Daoy (cell line): ENCODE measurements around the gene CRYBB3. TPM values are rescaled to one million over a fixed set of nuclear protein-coding genes. Genes with fewer than 3 reads are reported as not detected.
"Not testable (repeated sequence)": the region's sequence is repeated elsewhere in the genome, so short reads cannot be mapped to it uniquely, and the experiment has no call there.

ENCODE experiments used
- DNase-seq: peaks from one replicate; pipeline ENCODE4 v3.0.0-alpha.2; 2015; ENCODE audit warnings: low read depth
- total RNA-seq: library from RNA; depleted of rRNA; stranded (reverse); fragments of >200 nt; shearing (Covaris generic); gene quantifications from 2 replicates; pipeline ENCODE4 v1.2.3, GENCODE V29; 2014

The CRYBB3 gene
- total RNA-seq, 1 experiment from 2014 or later: not detected

DNA sequence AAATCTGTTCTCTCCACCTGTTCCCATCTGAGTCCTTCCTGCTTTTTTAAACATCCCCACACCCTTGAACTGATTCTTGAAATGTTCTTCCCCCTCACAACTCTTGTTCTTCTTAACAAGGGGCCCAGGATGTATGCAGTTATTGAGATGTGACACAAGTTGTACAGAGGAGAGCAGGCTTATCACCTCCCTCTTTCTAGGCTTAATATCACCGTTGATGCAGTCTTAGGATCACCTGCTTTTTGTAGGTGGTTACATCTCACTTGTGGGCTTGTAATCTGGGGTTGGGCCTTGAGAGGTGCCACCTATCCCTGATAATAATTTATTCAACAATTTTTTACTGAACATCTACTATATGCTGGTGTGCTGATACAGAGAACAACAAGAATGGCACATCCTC is 6.2 kb downstream of the CRYBB3 start:
- no peak for DNase-seq

DNA sequence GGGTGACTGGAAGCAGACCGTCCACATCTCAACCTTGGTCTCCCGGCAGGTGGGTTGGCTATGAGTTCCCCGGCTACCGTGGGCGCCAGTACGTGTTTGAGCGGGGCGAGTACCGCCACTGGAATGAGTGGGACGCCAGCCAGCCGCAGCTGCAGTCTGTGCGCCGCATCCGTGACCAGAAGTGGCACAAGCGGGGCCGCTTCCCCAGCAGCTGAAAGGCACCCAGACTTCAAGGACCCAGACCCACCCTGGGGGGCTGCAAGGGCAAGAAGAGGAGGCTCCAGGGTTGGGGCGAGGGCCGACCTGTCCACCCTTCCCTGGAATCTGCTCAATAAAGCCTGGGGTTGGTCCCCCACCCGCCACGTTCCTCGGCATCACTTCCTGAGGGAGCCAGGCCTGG is 7.3 kb downstream of the CRYBB3 start:
- DNase-seq: no peak

DNA sequence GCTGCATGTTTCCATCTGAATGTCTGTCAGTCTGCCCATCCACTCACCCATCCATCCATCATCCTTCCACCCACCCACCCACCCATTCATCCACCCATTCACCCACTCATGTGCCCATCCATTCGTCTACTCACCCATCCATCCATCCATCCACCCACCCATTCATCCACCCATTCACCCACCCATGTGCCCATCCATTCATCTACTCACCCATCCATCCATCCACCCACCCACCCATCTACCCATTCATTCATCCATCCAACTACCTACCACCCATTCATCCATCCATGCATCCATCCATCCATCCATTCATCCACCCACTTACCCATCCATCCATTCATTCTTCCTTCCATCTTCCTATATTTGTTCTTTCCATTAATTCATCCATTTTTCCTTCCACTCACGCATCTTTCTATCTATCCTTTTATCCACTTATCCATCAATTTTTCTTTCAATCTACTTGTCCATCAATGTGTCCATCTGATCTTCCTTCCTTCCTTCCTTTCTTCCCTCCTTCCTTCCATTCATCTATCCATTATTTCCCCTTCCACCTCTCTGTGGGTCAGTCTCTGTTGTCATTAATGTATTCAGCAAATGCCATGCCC is 8.0 kb downstream of the CRYBB3 start:
- DNase-seq: no peak

DNA sequence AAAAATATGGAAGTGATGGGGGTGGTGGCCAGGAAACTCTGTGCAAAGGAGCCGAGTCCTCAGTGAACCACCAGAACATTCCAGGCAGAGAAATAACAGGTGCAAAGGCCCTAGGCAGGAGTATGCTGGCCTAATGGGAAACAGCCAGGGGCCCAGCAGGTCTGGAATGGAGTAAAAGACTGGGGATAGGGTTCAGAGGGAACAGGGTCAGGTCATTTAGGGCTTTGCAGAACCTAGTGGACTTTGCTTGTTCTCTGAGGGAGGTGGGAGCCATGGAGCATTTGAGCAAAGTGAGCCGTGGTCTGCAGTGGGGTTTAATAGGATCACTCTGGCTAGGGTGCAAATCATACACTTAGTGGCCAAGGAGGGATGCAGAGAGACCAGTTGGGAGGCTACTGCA is 8.7 kb downstream of the CRYBB3 start:
- no peak for DNase-seq

DNA sequence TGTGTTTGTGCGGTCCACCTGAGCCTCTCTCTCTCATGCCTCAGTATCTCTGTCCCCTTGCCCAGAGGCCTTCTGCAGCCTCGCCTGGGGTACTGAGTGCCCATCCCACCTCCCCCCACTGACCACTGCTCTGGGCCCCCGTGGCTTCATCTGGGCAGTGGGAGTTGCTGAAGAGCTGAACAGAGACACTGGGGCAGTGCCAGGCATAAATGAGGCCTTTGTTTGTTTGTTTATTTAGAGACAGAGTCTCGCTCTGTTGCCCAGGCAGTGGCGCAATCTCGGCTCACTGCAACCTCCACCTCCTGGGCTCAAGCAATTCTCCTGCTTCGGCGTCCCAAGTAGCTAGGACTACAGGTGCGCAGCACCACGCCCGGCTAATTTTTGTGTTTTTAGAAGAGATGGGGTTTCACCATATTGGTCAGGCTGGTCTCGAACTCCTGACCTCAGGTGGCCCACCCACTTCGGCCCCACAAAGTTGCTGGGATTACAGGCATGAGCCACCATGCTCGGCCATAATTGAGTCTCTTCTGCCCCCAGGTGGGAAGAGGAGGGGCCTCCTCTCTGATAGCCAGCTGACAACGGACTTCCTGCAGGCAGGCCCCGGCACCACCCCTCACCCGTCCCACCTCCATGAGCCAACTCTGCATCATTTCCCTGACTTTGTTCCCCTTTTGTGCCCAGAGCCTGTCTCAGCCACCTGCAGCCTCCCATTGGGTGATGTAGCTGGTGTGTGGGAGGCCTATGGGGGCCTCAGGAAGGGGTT is 9.3 kb downstream of the CRYBB3 start:
- no peak for DNase-seq

DNA sequence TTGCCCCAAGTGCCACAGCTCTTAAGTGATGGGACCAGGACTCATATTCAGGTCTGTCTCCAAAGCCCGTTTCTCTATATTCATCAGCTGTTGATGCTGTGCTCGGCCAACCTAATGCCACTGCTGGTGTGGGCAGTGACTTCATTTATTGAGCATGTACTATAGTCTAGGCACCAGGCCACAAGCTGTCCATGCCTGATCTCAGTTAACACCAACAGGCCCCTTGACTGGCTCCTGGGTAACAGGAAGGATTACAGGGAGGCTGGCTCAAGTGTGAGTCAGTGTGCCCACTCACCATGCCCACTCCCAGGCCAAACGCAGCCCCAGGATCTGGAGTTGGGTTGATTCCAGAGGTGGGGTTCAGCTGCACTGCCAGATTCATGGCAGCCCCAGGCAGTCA is 11.1 kb downstream of the CRYBB3 start:
- DNase-seq: no peak

DNA sequence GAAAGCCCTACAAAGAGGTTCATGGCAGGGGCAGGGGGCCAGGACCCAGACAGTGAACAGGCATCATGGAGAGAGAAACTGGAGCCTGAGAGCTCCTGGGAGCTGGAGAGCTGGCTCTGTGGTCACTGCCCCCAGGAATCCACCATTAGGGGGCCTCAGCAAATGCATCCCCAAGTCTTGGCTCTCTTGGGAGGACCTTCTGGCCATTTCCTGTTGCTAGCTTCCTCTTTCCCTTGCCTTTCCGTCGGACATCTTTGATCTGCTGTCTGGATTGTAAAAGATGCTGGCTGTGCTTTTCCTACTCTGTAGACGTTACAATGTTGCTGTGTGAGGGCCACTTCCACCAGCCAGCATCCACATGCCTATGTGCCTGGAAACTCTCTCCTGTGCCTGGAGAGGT is 12.7 kb downstream of the CRYBB3 start:
- no peak for DNase-seq

DNA sequence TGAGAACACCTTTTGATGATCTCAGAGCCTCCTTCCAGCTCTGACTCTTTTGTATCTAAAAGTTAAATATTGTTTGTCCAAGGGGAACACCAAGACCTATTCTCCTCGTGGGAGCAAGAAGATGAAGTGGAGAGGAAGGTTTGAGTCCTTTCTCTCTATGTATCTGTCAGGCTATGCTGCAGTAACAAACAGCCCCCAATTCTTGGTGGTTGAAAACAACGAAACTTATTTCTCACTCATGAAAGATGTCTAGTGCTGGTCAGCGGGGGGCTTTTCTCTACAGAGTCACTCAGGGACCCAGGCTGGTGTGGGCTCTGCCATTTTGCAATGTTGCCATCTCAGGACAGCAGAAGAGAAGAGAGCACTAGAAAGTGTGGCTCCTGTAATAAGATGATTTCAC is 13.6 kb downstream of the CRYBB3 start:
- DNase-seq: no peak

DNA sequence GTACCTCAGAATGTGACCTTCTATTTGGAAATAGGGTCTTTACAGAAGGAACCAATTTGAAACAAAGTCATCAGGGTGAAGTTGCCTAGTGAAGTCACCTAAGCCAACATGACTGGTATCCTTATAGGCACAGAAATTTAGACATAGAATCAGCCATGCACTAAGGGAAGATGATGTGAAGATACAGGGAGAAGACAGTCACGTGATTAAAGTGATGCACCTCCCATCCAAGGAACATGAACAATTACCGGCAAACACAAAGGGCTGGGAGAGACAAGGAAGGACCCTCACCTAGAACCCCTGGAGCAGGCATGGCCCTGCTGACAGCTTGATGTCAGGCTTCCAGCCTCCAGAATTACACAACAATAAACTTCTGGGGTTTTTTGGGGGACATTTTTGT is 16.6 kb downstream of the CRYBB3 start:
- DNase-seq: no peak

DNA sequence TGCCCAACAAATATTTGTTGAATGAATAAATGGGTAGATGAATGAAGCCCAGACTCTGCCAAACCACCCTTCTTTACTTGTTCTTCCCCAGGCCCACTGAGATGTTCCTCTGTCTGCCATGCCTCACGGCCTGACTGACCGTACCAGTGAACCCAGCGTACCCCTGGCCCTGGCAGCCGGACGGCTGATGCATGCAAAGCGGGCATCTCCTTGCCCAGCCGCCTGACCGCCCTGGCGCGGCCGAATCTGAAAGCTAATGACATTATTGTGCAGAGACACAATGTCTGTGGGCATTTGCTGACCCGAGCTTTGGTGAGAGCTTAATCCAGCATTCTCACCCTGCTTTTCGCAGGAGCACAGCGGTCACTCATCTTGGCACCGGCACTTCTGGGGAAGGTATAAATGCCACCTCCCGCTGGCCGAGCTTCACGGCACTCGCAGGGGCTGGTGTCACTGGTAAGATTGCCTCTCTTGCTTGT is 19.6 kb downstream of the CRYBB3 start, which contains the start of gene CRYBB2:
TSS of gene CRYBB2 (plus strand) at position 429 of the 479 bp plus-strand sequence. CDS start 1,791 bp downstream, outside the sequence.
- no peak for DNase-seq

DNA sequence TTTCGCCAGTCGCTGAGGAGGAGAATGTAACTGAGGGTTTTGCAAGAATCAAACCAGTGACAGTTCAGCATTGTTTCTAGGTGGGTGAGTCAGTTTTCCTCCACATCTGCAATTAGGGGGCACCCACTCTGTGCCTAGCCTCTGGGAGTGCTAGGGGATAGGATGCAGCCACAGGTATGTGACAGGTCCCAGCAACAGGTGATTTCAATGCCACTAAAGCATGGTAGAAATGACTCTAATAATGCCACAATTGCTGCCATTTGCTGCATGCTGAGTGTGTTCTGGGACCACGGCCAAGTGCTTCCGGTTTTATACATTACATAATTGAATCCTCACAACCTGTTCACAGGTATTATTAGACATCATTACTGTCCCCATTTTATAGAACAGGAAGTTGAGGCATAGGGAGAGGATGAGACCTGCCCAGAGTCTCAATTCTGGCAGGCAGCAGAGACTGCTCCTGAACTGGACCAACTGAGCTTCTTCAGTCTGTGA is 20.3 kb downstream of the CRYBB3 start:
- no peak for DNase-seq

DNA sequence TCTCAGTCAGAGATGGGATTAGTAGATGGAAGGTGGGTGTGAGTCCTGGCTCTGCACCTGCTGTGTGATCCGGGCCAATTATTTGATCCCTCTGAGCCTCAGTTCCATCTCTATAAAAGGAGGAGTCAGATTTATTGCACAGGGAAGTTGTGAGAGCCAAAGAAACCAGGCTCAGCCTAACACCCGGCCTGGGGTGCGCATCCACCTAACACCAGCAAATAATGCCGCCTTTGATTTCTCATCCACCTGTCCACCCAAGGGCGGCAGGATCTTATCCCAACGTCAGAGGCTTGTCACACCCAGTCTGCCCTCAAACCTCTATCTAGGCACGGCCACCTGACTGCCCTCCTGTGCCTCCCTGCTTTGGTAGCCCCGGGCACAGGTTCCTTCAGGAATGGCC is 22.1 kb downstream of the CRYBB3 start:
- no peak for DNase-seq

DNA sequence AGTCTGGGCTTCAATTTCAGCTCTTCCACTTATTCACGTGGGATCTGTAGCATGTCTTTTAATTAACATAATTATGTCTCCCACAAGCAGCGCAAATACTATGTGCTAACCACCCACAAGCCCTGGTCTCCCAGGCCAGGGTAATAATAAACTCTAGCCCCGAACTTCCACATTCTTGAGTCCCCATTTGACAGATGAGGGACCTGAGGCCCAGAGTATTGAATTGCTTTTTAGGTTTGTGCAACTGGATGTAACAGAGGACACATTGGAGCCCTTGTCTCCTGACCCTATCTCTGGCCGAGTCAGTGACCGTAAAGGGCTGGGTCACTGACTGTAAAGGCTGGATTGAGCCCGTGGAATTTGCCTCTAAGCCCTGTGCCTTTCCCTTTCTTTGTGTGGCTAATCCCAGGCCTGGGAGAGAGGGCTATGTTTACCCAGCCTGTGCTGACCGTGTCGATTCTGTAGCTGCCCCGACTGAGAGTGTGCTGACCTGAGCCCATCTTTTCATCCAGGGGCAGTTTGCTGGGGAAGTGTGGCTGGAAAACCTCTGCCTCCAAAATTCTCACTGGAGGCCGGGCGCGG is 23.7 kb downstream of the CRYBB3 start:
- no peak for DNase-seq

DNA sequence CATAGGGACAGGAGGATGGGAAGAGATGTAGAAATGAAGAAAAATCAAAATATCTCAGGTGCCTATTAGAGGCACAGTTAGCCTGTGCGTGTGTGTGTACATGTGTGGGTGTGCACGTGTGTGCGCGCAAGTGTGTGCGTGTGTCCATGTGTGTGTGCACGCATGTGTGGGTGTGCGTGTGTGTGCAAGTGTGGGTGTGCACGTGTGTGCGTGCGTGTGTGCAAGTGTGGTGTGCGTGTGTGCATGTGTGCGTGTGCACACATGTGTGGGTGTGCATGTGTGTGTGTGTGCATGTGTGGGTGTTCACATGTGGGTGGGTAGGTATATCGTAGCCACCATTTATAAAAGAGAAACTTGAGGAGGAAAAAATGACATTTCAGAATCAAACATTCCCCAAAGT is 29.2 kb downstream of the CRYBB3 start:
- DNase-seq: no peak

DNA sequence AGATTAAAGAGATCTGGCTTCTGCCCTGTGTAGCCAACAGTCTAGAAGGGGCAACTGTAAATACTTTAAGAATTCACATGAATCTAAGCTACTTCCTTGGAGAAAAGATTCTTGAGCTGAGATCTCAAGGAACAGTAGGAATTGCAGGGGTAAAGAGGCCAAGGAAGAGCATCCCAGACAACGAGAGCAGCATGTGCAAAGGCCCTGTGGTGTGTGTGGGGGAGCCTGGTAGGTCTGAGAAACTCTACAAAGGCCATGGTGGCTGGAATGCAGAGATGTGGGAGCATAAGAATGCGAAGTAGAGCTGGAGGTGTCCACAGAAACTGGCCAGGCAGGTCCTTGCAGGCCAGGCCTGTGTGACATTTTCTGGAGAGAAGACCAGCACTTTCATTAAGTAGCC is 31.1 kb downstream of the CRYBB3 start:
- not testable (repeated sequence) for DNase-seq

DNA sequence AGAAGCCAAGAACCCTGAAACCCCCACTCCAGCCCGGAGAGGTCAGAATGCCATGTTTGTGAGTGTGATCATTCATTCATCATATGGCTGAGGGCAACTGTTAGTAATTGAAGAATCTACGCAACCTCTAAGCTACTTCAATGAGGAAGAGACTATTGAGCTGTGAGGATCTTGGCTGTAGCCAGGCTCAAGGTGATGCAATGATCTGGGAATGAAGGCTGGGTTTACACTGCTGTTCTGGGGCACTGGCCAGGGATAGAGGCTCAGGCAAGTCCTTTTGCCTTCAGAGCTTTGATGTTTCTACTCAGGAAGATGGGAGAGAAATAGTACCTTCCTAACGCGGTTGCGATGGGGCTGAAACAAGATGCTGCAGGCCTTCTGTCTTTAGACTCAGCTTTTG is 32.6 kb downstream of the CRYBB3 start:
- DNase-seq: no peak

DNA sequence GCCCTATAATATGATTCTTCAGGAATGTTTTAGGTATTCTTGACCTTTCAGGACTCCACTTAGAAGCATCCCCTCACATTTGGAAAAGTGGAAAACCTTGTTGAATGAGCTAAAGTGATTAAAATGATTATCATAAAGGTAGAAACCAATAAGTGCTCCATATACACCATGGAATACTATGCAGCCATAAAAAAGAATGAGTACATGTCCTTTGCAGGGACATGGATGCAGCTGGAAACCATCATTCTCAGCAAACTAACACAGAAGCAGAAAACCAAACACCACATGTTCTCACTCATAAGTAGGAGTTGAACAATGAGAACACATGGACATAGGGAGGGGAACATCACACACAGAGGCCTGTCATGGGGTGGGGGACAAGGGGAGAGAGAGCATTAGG is 34.0 kb downstream of the CRYBB3 start:
- DNase-seq: not testable (repeated sequence)

DNA sequence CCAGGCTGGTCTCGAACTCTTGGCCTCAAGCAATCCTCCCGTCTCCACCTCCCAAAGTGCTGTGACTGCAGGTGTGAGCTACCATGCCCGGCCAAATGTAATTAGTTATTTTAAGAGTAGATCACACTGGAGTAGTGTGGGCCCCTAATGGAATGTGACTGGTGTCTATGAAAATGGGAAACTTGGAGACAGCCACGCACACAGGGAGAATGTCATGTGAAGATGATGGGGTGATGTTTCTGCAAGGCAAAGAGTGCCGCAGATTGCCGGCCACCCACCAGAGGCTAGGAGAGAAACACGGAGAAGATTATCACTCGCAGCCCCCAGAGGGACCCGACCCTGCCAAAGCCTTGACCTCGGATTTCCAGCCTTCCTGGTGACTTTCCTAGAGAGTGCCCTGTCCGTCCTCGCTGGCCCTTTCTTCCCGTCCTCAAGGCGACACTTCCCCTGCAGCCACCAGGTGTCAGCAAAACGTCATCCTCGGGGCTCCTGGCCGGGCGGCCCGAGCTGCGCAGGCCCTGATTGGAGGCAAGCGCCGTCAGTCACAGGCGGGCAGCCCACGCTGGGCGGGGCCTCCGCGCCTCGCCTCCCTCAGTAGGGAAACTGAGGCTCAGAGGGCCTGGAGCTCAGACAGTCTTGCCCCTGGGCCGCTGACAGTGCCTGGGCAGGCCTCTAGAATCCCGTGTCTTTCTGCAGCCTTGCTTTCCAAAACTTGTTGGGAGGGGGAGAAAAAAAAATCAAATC is 36.1 kb downstream of the CRYBB3 start:
- DNase-seq: peak; percentile 90

DNA sequence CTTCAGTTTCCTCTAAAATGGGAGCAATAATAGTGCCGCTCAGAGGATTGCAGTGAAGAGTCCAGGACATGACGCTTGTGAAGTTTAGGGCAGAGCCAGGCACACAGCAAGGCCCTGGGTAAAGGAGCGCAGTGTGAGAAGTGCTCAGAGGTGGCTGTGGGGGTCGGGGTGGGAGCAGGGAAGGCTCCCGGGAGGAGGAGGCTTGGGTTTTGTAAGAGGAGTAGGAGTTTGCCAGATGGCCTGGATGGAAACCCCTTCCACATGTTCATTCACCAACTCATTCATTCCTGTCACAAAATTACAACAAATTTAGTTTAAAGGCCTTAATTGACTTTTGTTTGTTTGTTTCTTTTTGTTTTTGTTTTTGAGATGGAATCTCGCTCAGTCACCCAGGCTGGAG is 36.8 kb downstream of the CRYBB3 start:
- peak; percentile 13 for DNase-seq

DNA sequence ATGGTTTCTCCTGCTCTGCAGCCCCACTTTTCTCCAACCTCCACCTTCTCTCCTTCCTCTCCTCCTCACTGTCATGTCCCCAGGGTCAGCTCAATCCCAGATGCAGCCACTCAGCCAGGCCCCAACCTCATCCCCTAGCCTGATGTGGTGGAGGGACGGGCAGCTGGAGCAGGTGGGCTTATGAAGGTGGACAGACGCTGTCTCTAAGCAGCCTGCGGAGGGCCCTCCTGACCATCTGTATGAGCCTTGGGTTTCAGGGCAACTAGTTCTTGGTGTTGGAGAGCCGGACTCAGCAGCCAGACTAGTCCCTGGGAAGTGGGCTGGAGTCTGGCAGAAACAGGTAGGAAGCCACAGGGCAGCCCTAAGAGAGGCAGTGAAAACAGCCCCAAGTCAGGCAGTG is 37.8 kb downstream of the CRYBB3 start:
- no peak for DNase-seq

DNA sequence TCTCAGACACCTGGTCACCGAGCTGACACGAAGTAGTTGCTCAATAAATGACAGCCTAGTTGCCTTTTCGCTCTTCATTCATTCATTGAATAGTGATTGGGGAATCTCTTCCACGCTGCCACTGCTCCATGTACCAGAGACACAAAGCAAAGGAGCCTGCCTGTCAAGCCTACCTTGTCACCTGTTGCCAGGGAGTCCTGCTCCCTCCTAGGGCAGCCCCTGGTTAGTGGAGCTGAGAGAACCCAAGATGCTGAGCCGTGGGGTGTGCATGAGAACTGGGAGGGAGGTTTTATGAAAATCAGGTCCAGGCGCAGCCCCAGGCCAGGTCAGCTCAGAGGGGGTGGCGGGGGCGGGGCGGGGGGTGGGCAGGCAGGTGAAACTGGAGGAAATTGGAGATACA is 38.4 kb downstream of the CRYBB3 start:
- not testable (repeated sequence) for DNase-seq

DNA sequence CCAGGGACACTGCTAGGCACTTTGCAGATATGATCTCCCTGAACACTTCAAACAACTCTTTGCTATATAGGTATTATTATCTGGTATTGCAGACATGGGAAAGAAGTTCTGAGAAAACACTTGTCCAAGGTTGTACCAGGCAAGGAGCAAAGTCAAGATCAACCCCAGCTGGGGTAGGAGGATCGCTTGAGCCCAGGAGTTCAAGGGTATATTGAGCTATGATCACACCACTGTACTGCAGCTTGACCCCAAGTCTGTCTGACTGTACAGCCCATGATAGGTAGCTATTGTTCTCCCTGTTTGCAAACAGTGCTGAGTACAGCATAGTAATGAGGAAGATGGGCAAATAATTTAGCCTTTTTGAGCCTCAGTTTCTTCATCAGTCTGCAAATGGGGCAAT is 55.5 kb downstream of the CRYBB3 start:
- not testable (repeated sequence) for DNase-seq
